H9 (cell line): ENCODE results near the gene EHD2. TPM values are rescaled to one million over a fixed set of nuclear protein-coding genes. Genes with fewer than 3 reads are reported as not detected.
A peak's percentile ranks its signal among the peaks of the same experiment; 100 is the strongest.

Experiments used
- DNase-seq: peaks from one replicate; pipeline ENCODE4 v3.0.0-alpha.2; 2017
- H2AFZ ChIP-seq: one replicate; pipeline ENCODE4 v1.6.1; 2013; ENCODE audit warnings: mild to moderate bottlenecking, low read length, control low read depth, moderate library complexity
- H2AK5ac ChIP-seq: 2 replicates; pipeline ENCODE4 v1.6.1; 2013; ENCODE audit warnings: low read length, control low read depth, mixed read lengths; ENCODE audit not compliant: insufficient read length
- H2BK120ac ChIP-seq: one replicate; pipeline ENCODE4 v1.6.1; 2013; ENCODE audit warnings: low read depth, mild to moderate bottlenecking, low read length, control low read depth, inconsistent platforms; ENCODE audit not compliant: poor library complexity, severe bottlenecking
- H2BK12ac ChIP-seq: 2 replicates; pipeline ENCODE4 v1.6.1; 2013; ENCODE audit warnings: low read length, control low read depth, mixed read lengths, low read depth; ENCODE audit not compliant: insufficient read length
- H2BK15ac ChIP-seq: 2 replicates; pipeline ENCODE4 v1.6.1; 2013; ENCODE audit warnings: low read depth, low read length, control low read depth
- H2BK20ac ChIP-seq: one replicate; pipeline ENCODE4 v1.6.1; 2013; ENCODE audit warnings: low read depth, mild to moderate bottlenecking, low read length, control low read depth, inconsistent platforms; ENCODE audit not compliant: poor library complexity, severe bottlenecking
- H2BK5ac ChIP-seq: 2 replicates; pipeline ENCODE4 v1.6.1; 2013; ENCODE audit warnings: low read length, control low read depth, mixed read lengths; ENCODE audit not compliant: insufficient read length
- H3K14ac ChIP-seq: 2 replicates; pipeline ENCODE4 v1.6.1; 2013; ENCODE audit warnings: low read length, control low read depth; ENCODE audit not compliant: insufficient read depth
- H3K18ac ChIP-seq: 2 replicates; pipeline ENCODE4 v1.6.1; 2013; ENCODE audit warnings: low read depth, mild to moderate bottlenecking, mixed read lengths, low read length, control low read depth; ENCODE audit not compliant: insufficient read length
- H3K23ac ChIP-seq: 2 replicates; pipeline ENCODE4 v1.6.1; 2013; ENCODE audit warnings: low read length, control low read depth, mixed read lengths, low read depth; ENCODE audit not compliant: insufficient read length
- H3K23me2 ChIP-seq: 2 replicates; pipeline ENCODE4 v1.6.1; 2013; ENCODE audit warnings: low read depth, mild to moderate bottlenecking, mixed read lengths, low read length, control low read depth; ENCODE audit not compliant: insufficient read length, poor library complexity, severe bottlenecking
- H3K27ac ChIP-seq: 2 replicates; pipeline ENCODE4 v1.5.1; 2013; ENCODE audit warnings: low read length, control low read depth, mixed read lengths, low read depth; ENCODE audit not compliant: insufficient read length
- H3K27me3 ChIP-seq: 2 replicates; pipeline ENCODE4 v1.6.1; 2013; ENCODE audit warnings: low read length, control low read depth, inconsistent platforms; ENCODE audit not compliant: insufficient read depth
- H3K4ac ChIP-seq: 2 replicates; pipeline ENCODE4 v1.6.1; 2013; ENCODE audit warnings: low read depth, mild to moderate bottlenecking, control low read depth, inconsistent platforms, low read length, moderate library complexity
- H3K4me1 ChIP-seq: 2 replicates; pipeline ENCODE4 v1.6.1; 2013; ENCODE audit warnings: low read length, control low read depth, inconsistent platforms; ENCODE audit not compliant: insufficient read depth
- H3K4me2 ChIP-seq: 2 replicates; pipeline ENCODE4 v1.6.1; 2013; ENCODE audit warnings: low read length, control low read depth, mixed read lengths; ENCODE audit not compliant: insufficient read length, insufficient read depth
- H3K56ac ChIP-seq: 2 replicates; pipeline ENCODE4 v1.6.1; 2013; ENCODE audit warnings: low read depth, mild to moderate bottlenecking, mixed read lengths, low read length, control low read depth; ENCODE audit not compliant: insufficient read length
- H3K79me1 ChIP-seq: 2 replicates; pipeline ENCODE4 v1.6.1; 2013; ENCODE audit warnings: low read depth, mild to moderate bottlenecking, moderate library complexity, low read length, control low read depth, inconsistent platforms; ENCODE audit not compliant: insufficient read depth, poor library complexity, severe bottlenecking
- H3K79me2 ChIP-seq: 2 replicates; pipeline ENCODE4 v1.6.1; 2013; ENCODE audit warnings: low read length, control low read depth, inconsistent platforms; ENCODE audit not compliant: insufficient read depth
- H3K9ac ChIP-seq: 2 replicates; pipeline ENCODE4 v1.6.1; 2013; ENCODE audit warnings: low read length, control low read depth, mixed read lengths; ENCODE audit not compliant: insufficient read length; ENCODE audit errors: extremely low read depth
- H3K9me3 ChIP-seq: one replicate; pipeline ENCODE4 v1.6.1; 2013; ENCODE audit warnings: low read depth, low read length, inconsistent platforms; ENCODE audit not compliant: control insufficient read depth
- H3T11ph ChIP-seq: one replicate; pipeline ENCODE4 v1.6.1; 2013; ENCODE audit warnings: mild to moderate bottlenecking, low read length, control low read depth, inconsistent platforms
- H4K20me1 ChIP-seq: one replicate; pipeline ENCODE4 v1.6.1; 2013; ENCODE audit not compliant: control insufficient read depth, insufficient read length, insufficient read depth
- H4K5ac ChIP-seq: 2 replicates; pipeline ENCODE4 v1.6.1; 2013; ENCODE audit warnings: low read depth, mild to moderate bottlenecking, mixed read lengths, low read length, control low read depth; ENCODE audit not compliant: insufficient read length
- H4K8ac ChIP-seq: replicated peaks from 2 replicates; pipeline ENCODE4 v1.6.1; 2013; ENCODE audit warnings: low read length, control low read depth, mixed read lengths, low read depth; ENCODE audit not compliant: insufficient read length
- H4K91ac ChIP-seq: 2 replicates; pipeline ENCODE4 v1.6.1; 2013; ENCODE audit warnings: low read depth, mild to moderate bottlenecking, moderate library complexity, mixed read lengths, low read length, control low read depth; ENCODE audit not compliant: insufficient read length
- H3K27ac Mint-ChIP-seq, 3 experiments: 2 replicates in 2 of 3; 3 replicates in 1 of 3; pipeline ENCODE4 v1.8.0; 2020 to 2021; ENCODE audit warnings: mixed read lengths in 3 of 3, mild to moderate bottlenecking in 1 of 3, moderate library complexity in 1 of 3
- H3K27me3 Mint-ChIP-seq: 2 replicates; pipeline ENCODE4 v1.8.0; 2021; ENCODE audit warnings: low read depth, mild to moderate bottlenecking, moderate library complexity, mixed read lengths
- H3K36me3 Mint-ChIP-seq, 3 experiments: 2 replicates in 2 of 3; 3 replicates in 1 of 3; pipeline ENCODE4 v1.8.0; 2020 to 2021; ENCODE audit warnings: low read depth in 3 of 3, mixed read lengths in 3 of 3; ENCODE audit not compliant: insufficient read depth in 1 of 3
- H3K4me1 Mint-ChIP-seq, 2 experiments: 2 replicates each; pipeline ENCODE4 v1.8.0; 2020; ENCODE audit warnings: mixed read lengths in 2 of 2
- H3K4me3 Mint-ChIP-seq, 2 experiments: 2 replicates in 1 of 2; 3 replicates in 1 of 2; pipeline ENCODE4 v1.8.0; 2020 to 2021; ENCODE audit warnings: mild to moderate bottlenecking in 2 of 2, mixed read lengths in 2 of 2, moderate library complexity in 1 of 2
- H3K9me3 Mint-ChIP-seq, 2 experiments: 2 replicates in 1 of 2; 3 replicates in 1 of 2; pipeline ENCODE4 v1.8.0; 2020; ENCODE audit warnings: mild to moderate bottlenecking in 2 of 2, mixed read lengths in 2 of 2, moderate library complexity in 1 of 2
- WGBS: extraction: QIAGEN DNeasy Blood & Tissue Kit; methylation state at CpG from one replicate; pipeline ENCODE4 v1.1.7; 2013; ENCODE audit warnings: missing lambda C conversion rate, low lambda C conversion rate, mixed read lengths; ENCODE audit not compliant: insufficient read length; ENCODE audit errors: extremely low coverage; 5-methylcytosine and 5-hydroxymethylcytosine counted together
- total RNA-seq: library from RNA; stranded (reverse); gene quantifications from 2 replicates; pipeline ENCODE4 v1.2.1, GENCODE V29; 2021
- TF ChIP-seq, protein P1 (sequence below): fragments of 200-600 bp; sonication (generic); conservative IDR thresholded peaks from 3 replicates; pipeline ENCODE4 v1.8.0; 2021; ENCODE audit warnings: antibody characterized with exemption, mild to moderate bottlenecking

Gene EHD2
- total RNA-seq, 1 experiment from 2014 or later, result 19.7 TPM

DNA sequence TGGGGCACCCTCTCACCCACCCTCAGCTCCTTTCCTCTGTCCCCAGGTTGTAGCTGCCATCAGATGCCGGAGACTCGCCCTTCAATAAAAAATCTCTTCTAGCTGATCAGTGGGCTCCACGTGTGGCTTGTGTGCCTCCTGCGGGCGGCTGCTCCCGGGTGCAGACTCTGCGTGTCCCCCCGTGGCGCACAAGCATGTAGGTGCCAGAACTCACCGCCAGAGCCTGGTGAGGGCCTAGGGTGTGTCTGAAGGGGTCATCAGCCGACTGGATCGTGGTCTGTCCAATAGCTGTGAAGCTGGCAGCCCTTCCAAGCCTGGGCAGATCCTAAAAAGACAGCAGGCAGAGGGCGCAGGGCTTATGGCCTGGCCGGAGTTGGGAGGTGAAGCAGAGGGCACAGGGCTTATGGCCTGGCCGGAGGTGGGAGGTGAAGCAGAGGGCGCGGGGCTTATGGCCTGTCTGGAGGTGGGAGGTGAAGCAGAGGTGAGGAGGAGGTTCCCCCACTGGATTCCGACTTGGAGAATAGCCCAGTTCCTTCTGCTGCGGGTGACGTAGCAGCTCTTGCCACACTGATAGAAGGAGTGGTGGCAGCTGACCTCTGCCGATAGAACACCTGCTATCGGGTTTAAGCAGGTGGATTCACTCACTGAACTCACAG is 43.9 kb downstream of the EHD2 start:
- H4K8ac ChIP-seq, result no peak overlapping the region
- no peak overlapping the region for H4K5ac ChIP-seq
- DNase-seq, result no peak
- H3K56ac ChIP-seq, result no peak overlapping the region
- no peak overlapping the region for H2BK12ac ChIP-seq
- no peak overlapping the region for H2BK20ac ChIP-seq
- TF ChIP-seq, protein P1, sequence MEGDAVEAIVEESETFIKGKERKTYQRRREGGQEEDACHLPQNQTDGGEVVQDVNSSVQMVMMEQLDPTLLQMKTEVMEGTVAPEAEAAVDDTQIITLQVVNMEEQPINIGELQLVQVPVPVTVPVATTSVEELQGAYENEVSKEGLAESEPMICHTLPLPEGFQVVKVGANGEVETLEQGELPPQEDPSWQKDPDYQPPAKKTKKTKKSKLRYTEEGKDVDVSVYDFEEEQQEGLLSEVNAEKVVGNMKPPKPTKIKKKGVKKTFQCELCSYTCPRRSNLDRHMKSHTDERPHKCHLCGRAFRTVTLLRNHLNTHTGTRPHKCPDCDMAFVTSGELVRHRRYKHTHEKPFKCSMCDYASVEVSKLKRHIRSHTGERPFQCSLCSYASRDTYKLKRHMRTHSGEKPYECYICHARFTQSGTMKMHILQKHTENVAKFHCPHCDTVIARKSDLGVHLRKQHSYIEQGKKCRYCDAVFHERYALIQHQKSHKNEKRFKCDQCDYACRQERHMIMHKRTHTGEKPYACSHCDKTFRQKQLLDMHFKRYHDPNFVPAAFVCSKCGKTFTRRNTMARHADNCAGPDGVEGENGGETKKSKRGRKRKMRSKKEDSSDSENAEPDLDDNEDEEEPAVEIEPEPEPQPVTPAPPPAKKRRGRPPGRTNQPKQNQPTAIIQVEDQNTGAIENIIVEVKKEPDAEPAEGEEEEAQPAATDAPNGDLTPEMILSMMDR, result no peak
- H2BK15ac ChIP-seq, result no peak overlapping the region
- H3K27ac ChIP-seq, result no peak overlapping the region
- H3K4me1 ChIP-seq, result no peaks in the 10 kb centered on the region
- H3K4me1 Mint-ChIP-seq, result no peaks in the 10 kb centered on the region
- H4K20me1 ChIP-seq, result no peaks in the 10 kb centered on the region
- no peak overlapping the region for H2AFZ ChIP-seq
- no peaks in the 10 kb centered on the region for H3K27me3 Mint-ChIP-seq
- no peak overlapping the region for H2BK120ac ChIP-seq
- no peaks in the 10 kb centered on the region for H3K79me2 ChIP-seq
- H3K4ac ChIP-seq, result no peak overlapping the region
- H3K14ac ChIP-seq, result no peak overlapping the region
- H2BK5ac ChIP-seq, result no peak overlapping the region
- H3T11ph ChIP-seq, result no peak overlapping the region
- H3K23me2 ChIP-seq, result no peaks in the 10 kb centered on the region
- 0 out of 5 replicates have a peak, but pooled peaks cover 0 to 3% of the 10 kb centered on the region in 2 experiments for H3K9me3 Mint-ChIP-seq
- peaks cover 50 to 64% (median 64%) of the 10 kb centered on the region in 3 experiments for H3K36me3 Mint-ChIP-seq
- H3K4me3 Mint-ChIP-seq, result no peak overlapping the region
- no peak overlapping the region for H4K91ac ChIP-seq
- no CpG with 5 or more reads among the region's 22 CpGs for WGBS
- no peak overlapping the region for H2AK5ac ChIP-seq
- no peak overlapping the region for H3K23ac ChIP-seq
- peak overlapping the region in 1 of 3 experiments; percentile 64; a peak in 1 of 7 replicates for H3K27ac Mint-ChIP-seq
- no peak overlapping the region for H3K4me2 ChIP-seq
- no peak overlapping the region for H3K18ac ChIP-seq
- no peaks in the 10 kb centered on the region for H3K79me1 ChIP-seq
- no peaks in the 10 kb centered on the region for H3K27me3 ChIP-seq
- H3K9ac ChIP-seq, result no peak overlapping the region
- H3K9me3 ChIP-seq, result no peaks in the 10 kb centered on the region
